ENCODE measurements around the gene SLC1A3. TPM values are rescaled to one million over a fixed set of nuclear protein-coding genes. Genes with fewer than 3 reads are reported as not detected.

Gene SLC1A3
- total and polyA plus RNA-seq, 4 donors, result 3.4 to 47.6 (median 28.2) TPM

GRCh38 chr5:36632363-36632664 lies 25.9 kb downstream of the SLC1A3 start:
- Histone ChIP-seq H3K4me3 (no peak overlapping the region), H3K9ac (ENCODE audit: insufficient read depth in 1 of 2, low read length in 2 of 2) (no peak overlapping the region), H3K27me3 (ENCODE audit: control insufficient read depth in 3 of 3, insufficient read depth in 3 of 3, low read length in 2 of 3) (peaks cover 0 to 14% (median 0%) of the 10 kb centered on the region in 3 donors), H3K27ac (ENCODE audit: low read depth in 1 of 2, low read length in 1 of 2) (no peak overlapping the region), H3K9me3 (ENCODE audit: control insufficient read depth in 4 of 4, insufficient read depth in 3 of 4, low read length in 3 of 4) (peaks cover 0 to 8% (median 0%) of the 10 kb centered on the region in 4 donors), H3K4me1 (ENCODE audit: control insufficient read depth in 5 of 5, insufficient read depth in 5 of 5, low read length in 5 of 5) (peaks cover 0 to 12% (median 0%) of the 10 kb centered on the region in 5 donors), H3K36me3 (ENCODE audit: control insufficient read depth in 4 of 4, insufficient read depth in 4 of 4, low read length in 4 of 4) (peaks cover 0 to 22% (median 6%) of the 10 kb centered on the region in 4 donors)
- ATAC-seq (ENCODE audit: insufficient read depth, low FRiP score) (no peak), DNase-seq (no peak)
- TF ChIP-seq, protein P1, sequence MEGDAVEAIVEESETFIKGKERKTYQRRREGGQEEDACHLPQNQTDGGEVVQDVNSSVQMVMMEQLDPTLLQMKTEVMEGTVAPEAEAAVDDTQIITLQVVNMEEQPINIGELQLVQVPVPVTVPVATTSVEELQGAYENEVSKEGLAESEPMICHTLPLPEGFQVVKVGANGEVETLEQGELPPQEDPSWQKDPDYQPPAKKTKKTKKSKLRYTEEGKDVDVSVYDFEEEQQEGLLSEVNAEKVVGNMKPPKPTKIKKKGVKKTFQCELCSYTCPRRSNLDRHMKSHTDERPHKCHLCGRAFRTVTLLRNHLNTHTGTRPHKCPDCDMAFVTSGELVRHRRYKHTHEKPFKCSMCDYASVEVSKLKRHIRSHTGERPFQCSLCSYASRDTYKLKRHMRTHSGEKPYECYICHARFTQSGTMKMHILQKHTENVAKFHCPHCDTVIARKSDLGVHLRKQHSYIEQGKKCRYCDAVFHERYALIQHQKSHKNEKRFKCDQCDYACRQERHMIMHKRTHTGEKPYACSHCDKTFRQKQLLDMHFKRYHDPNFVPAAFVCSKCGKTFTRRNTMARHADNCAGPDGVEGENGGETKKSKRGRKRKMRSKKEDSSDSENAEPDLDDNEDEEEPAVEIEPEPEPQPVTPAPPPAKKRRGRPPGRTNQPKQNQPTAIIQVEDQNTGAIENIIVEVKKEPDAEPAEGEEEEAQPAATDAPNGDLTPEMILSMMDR (IDR thresholded peaks at IDR 0.05; ENCODE audit: control extremely low read depth, extremely low read depth), result no peak

DNA sequence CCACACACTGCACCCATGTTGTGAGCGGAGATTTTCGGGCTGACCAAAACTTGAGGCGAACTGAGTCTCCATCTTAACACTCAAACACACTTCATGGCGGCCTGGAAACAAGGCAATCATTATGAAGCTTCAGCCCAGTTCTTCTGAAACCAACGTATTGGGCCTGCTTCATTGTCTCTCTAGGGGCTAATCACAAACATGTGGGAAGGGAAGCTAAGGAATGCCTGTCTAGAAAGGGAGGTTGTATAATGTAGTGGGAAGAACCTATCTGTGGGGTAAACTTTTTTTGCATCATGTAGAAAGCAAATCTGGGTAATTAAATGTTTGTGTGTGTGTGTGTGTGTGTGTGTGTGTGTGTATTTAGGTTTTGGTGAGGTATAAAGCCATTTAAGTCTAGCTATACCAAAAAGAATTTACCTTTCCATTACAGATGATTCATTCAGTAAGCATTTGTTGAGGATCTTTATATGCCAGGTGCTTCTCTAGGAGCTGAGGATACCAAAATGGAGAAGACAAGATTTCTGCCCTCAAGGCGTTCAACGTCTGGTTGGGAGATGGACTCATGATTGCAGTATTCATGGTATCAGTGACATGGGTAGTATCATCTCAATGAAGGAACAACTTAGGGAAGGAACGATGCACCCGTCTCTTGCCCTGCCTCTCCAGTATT lies 29.4 kb downstream of the SLC1A3 start:
- H3K27ac ChIP-seq (ENCODE audit: low read depth in 1 of 2, low read length in 1 of 2), result no peak overlapping the region
- no peak overlapping the region for H3K4me3 ChIP-seq
- WGBS, 2 donors, result 93 to 96% methylated on average over 9 of the region's 9 CpGs
- ATAC-seq (ENCODE audit: insufficient read depth, low FRiP score), result no peak
- DNase-seq, result no peak
- H3K4me1 ChIP-seq (ENCODE audit: control insufficient read depth in 5 of 5, insufficient read depth in 5 of 5, low read length in 5 of 5), result peaks cover 0 to 14% (median 0%) of the 10 kb centered on the region in 5 donors
- H3K9ac ChIP-seq (ENCODE audit: insufficient read depth in 1 of 2, low read length in 2 of 2), result no peak overlapping the region
- TF ChIP-seq, protein P1 (IDR thresholded peaks at IDR 0.05; ENCODE audit: control extremely low read depth, extremely low read depth), result no peak
- H3K9me3 ChIP-seq (ENCODE audit: control insufficient read depth in 4 of 4, insufficient read depth in 3 of 4, low read length in 3 of 4), result peaks cover 0 to 8% (median 0%) of the 10 kb centered on the region in 4 donors
- H3K27me3 ChIP-seq (ENCODE audit: control insufficient read depth in 3 of 3, insufficient read depth in 3 of 3, low read length in 2 of 3), result peaks cover 0 to 8% (median 0%) of the 10 kb centered on the region in 3 donors
- H3K36me3 ChIP-seq (ENCODE audit: control insufficient read depth in 4 of 4, insufficient read depth in 4 of 4, low read length in 4 of 4), result peaks cover 0 to 12% (median under 1%) of the 10 kb centered on the region in 4 donors

- H3K4me1 ChIP-seq (ENCODE audit: control insufficient read depth in 5 of 5, insufficient read depth in 5 of 5, low read length in 5 of 5), result peaks cover 0 to 13% (median 0%) of the 10 kb centered on the region in 5 donors
- no peak overlapping the region for H3K27ac ChIP-seq (ENCODE audit: low read depth in 1 of 2, low read length in 1 of 2)
- no peak overlapping the region for H3K9ac ChIP-seq (ENCODE audit: insufficient read depth in 1 of 2, low read length in 2 of 2)
- ATAC-seq (ENCODE audit: insufficient read depth, low FRiP score) (no peak), DNase-seq (no peak)
- H3K9me3 ChIP-seq (ENCODE audit: control insufficient read depth in 4 of 4, insufficient read depth in 3 of 4, low read length in 3 of 4), result peaks cover 0 to 8% (median 0%) of the 10 kb centered on the region in 4 donors
- TF ChIP-seq, protein P1 (IDR thresholded peaks at IDR 0.05; ENCODE audit: control extremely low read depth, extremely low read depth), result no peak
- peaks cover 0 to 8% (median 0%) of the 10 kb centered on the region in 3 donors for H3K27me3 ChIP-seq (ENCODE audit: control insufficient read depth in 3 of 3, insufficient read depth in 3 of 3, low read length in 2 of 3)
- WGBS, 2 donors, result 89 to 94% methylated on average over 4 of the region's 4 CpGs
- no peak overlapping the region for H3K4me3 ChIP-seq
- peaks cover 0 to 11% (median 0%) of the 10 kb centered on the region in 4 donors for H3K36me3 ChIP-seq (ENCODE audit: control insufficient read depth in 4 of 4, insufficient read depth in 4 of 4, low read length in 4 of 4)
Measured at GRCh38 chr5:36637101-36637500, 30.7 kb downstream of the SLC1A3 start.
